Heart left ventricle (tissue), 16 donors: ENCODE measurements around the gene RPS6KA5. TPM values are rescaled to one million over a fixed set of nuclear protein-coding genes. Genes with fewer than 3 reads are reported as not detected.
"Not testable (repeated sequence)": the region's sequence is repeated elsewhere in the genome, so short reads cannot be mapped to it uniquely, and the experiment has no call there.

Experiments used
- ATAC-seq, 4 donors: fragments of 200-7000 bp; cut with Tn5 transposase; one replicate each; pipeline ENCODE4 v1.9.1; 2020 to 2022; ENCODE audit warnings: moderate library complexity in 4 of 4, mild to moderate bottlenecking in 3 of 4, moderate number of reproducible peaks in 1 of 4
- DNase-seq, 5 donors: peaks; one replicate each; pipeline ENCODE4 v3.0.0-alpha.2; 2020
- H3K27ac ChIP-seq, 12 donors: fragments of 200-600 bp; sonication (generic) in 4 of 12; one replicate each; pipeline versions ENCODE4 v1.5.0 to v1.8.0; 2016 to 2022; ENCODE audit warnings: mild to moderate bottlenecking in 2 of 12
- H3K27me3 ChIP-seq, 9 donors: fragments of 200-600 bp; sonication (generic) in 2 of 9; one replicate each; pipeline versions ENCODE4 v1.5.1 to v1.8.0; 2016 to 2022; ENCODE audit warnings: mild to moderate bottlenecking in 3 of 9
- H3K36me3 ChIP-seq, 9 donors: fragments of 200-600 bp; sonication (generic) in 2 of 9; one replicate each; pipeline versions ENCODE4 v1.5.0 to v1.8.0; 2018 to 2022; ENCODE audit warnings: mild to moderate bottlenecking in 2 of 9
- H3K4me1 ChIP-seq, 12 donors: fragments of 200-600 bp; sonication (generic) in 4 of 12; one replicate each; pipeline versions ENCODE4 v1.5.0 to v1.8.0; 2016 to 2022; ENCODE audit warnings: mild to moderate bottlenecking in 3 of 12
- H3K4me3 ChIP-seq, 12 donors: fragments of 200-600 bp; sonication (generic) in 4 of 12; one replicate each; pipeline versions ENCODE4 v1.5.0 to v1.8.0; 2017 to 2022; ENCODE audit warnings: mild to moderate bottlenecking in 9 of 12, moderate library complexity in 4 of 12
- H3K9me3 ChIP-seq, 12 donors: fragments of 200-600 bp; sonication (generic) in 4 of 12; one replicate each; pipeline versions ENCODE4 v1.5.0 to v1.8.0; 2016 to 2022; ENCODE audit warnings: mild to moderate bottlenecking in 1 of 12
- POLR2A ChIP-seq, 2 donors: fragments of 450-650 bp; IDR thresholded peaks; one replicate each; pipeline ENCODE4 v1.6.1; 2017; ENCODE audit warnings: antibody characterized with exemption in 2 of 2, mild to moderate bottlenecking in 2 of 2, moderate library complexity in 2 of 2
- WGBS, 4 donors: extraction: QIAGEN DNeasy Blood & Tissue Kit in 2 of 4; methylation state at CpG; one replicate each; pipeline versions ENCODE4 v1.1.5 to v1.1.7; 2013 to 2018; 5-methylcytosine and 5-hydroxymethylcytosine counted together
- intact Hi-C, 10 donors: fragments of 100-400 bp; cut with DNase I; formaldehyde crosslinking; loops; one replicate each; pipeline versions ENCODE4 v1.11.1 to v1.14.2; 2022
- polyA plus RNA-seq, 2 donors: library from polyadenylated mRNA; stranded (reverse); fragments of 200-250 nt; gene quantifications; one replicate each; pipeline ENCODE4 v1.2.3, GENCODE V29; 2013
- total RNA-seq, 9 donors: library from RNA; depleted of rRNA in 2 of 9; stranded (reverse); fragments of >200 nt in 2 of 9; fragmentation: NEBNext Ultra II Directional in 3 of 9; extraction: Animal tissue kit (Norgen Biotek cat#: 25700) in 3 of 9; gene quantifications; one replicate each; pipeline versions ENCODE4 v1.1.0 to v1.2.4, GENCODE V29; 2016 to 2023
- TF ChIP-seq, protein P1 (sequence below), 12 donors: fragments of 200-600 bp; sonication (generic) in 4 of 12; IDR thresholded peaks; one replicate each; pipeline versions ENCODE4 v1.5.0 to v1.8.0; 2018 to 2022; ENCODE audit warnings: antibody characterized with exemption in 12 of 12, mild to moderate bottlenecking in 5 of 12
- donor health status: ischemic (EF 13 %, LVEDD 7.1; RV severe dilation, severe dysfunction).
- donor health status: healthy with polysubstance abuse.
- donor health status: DM: no; HTN: yes; CAD: no.
- donor health status: DM: no; HTN: no; CAD: no.
- donor health status: ischemic (EF 25% LVEDD 6.9; RV normal size, moderate dysfunction).
- donor health status: ischemic (EF 25% LVEDD 5.7; RV mildly dilated, moderate dysfunction).
- donor health status: healthy.
- donor health status: DM: yes; HTN: yes; CAD: no.
- donor health status: ischemic (EF 35%, LVEDD 5.7; RV mildly dilated, moderate dysfunction).
- donor health status: nonischemic (EF 11% LVEDD 7.7; RV severe dilation, severe dysfunction).
- donor health status: DM: yes; HTN: yes; CAD: no.
- donor health status: PGD.
- donor health status: ischemic (EF 29% LVEDD 5.4; RV normal size, mild dysfunction).
- donor health status: nonischemic (EF 23%, LVEDD 6.1; RV moderate dilation, normal function).

RPS6KA5 gene
- total and polyA plus RNA-seq, 11 donors = 0.72 to 13.3 (median 8.5) TPM

DNA sequence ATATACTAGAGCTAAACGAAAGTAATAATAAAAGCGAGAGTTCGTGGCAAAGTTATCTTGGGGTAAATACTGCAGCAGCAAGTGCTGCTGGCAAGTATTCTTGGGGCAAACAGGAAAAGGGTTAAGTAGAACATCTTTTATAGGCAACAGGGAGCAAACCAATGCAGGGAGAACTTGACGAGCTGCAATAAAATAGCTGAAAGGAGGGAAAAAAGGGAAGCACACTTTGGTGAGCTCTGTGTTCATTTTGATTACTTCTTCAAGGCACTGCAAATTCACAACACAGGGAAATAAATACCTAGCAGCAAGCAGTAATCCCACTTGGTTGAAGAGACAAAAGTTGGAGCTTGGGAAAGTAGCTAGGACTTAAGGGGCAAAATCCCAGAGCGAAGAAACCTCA, 201.9 kb downstream of the RPS6KA5 start:
- Histone ChIP-seq H3K9me3 (no peaks in the 10 kb centered on the region), H3K27me3 (no peaks in the 10 kb centered on the region), H3K27ac (no peak overlapping the region), H3K36me3 (no peaks in the 10 kb centered on the region), H3K4me1 (no peaks in the 10 kb centered on the region), H3K4me3 (no peak overlapping the region)
- TF ChIP-seq, protein P1, sequence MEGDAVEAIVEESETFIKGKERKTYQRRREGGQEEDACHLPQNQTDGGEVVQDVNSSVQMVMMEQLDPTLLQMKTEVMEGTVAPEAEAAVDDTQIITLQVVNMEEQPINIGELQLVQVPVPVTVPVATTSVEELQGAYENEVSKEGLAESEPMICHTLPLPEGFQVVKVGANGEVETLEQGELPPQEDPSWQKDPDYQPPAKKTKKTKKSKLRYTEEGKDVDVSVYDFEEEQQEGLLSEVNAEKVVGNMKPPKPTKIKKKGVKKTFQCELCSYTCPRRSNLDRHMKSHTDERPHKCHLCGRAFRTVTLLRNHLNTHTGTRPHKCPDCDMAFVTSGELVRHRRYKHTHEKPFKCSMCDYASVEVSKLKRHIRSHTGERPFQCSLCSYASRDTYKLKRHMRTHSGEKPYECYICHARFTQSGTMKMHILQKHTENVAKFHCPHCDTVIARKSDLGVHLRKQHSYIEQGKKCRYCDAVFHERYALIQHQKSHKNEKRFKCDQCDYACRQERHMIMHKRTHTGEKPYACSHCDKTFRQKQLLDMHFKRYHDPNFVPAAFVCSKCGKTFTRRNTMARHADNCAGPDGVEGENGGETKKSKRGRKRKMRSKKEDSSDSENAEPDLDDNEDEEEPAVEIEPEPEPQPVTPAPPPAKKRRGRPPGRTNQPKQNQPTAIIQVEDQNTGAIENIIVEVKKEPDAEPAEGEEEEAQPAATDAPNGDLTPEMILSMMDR (IDR thresholded peaks at IDR 0.05) = no peak
- TF ChIP-seq POLR2A (IDR thresholded peaks at IDR 0.05) = no peak
- intact Hi-C loops = no loop called here
- WGBS, 4 donors = 88 to 90% (median 89%) methylated on average over 5 of the region's 5 CpGs
- DNase-seq = no peak
- ATAC-seq = no peak

DNA sequence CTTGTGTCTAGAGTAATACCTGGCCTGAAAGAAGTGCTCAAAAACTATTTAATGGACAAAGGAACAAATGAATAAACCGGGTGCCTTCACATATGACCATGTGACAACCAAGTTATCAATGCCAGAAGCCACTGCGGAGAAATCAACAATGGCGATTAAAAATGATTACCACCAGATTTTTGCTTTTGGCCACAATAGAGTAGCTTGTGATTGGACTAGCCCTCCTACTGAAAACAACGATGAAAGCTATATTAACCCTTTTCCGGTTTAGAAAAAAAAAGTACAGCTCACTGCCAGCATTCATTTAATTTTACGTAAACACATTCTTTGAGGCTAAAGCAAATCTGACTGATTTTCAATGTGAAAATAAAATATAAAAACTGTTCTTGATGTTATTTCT, 202.6 kb downstream of the RPS6KA5 start:
- Histone ChIP-seq H3K27me3 (no peaks in the 10 kb centered on the region), H3K9me3 (no peaks in the 10 kb centered on the region), H3K27ac (no peak overlapping the region), H3K36me3 (no peaks in the 10 kb centered on the region), H3K4me3 (no peak overlapping the region), H3K4me1 (no peaks in the 10 kb centered on the region)
- 84 to 88% (median 87%) methylated on average over 6 of the region's 6 CpGs for WGBS, 4 donors
- ATAC-seq = no peak
- intact Hi-C loops = no loop called here
- no peak for DNase-seq
- TF ChIP-seq POLR2A (IDR thresholded peaks at IDR 0.05) = no peak
- TF ChIP-seq, protein P1 (IDR thresholded peaks at IDR 0.05) = no peak

DNA sequence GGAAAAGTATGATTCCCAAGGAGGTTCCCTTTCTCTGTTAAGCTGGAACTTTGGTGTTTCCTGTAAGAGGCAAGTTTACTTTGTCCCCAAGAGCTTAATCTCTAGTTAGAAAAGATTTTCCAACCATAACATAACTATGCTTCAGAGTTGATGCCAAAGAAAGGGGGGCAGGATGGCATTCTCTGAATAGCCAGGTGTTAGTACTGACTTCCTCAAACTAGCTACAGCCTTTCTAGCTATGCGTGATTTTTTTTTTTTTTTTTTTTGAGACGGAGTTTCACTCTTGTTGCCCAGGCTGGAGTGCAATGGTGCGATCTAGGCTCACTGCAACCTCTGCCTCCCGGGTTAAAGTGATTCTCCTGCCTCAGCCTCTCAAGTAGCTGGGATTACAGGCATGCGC, 204.3 kb downstream of the RPS6KA5 start:
- H3K27ac ChIP-seq, H3K4me1 ChIP-seq, H3K9me3 ChIP-seq, H3K27me3 ChIP-seq, intact Hi-C loops, H3K36me3 ChIP-seq, H3K4me3 ChIP-seq, DNase-seq, ATAC-seq: not testable (repeated sequence)
- 85 to 93% (median 92%) methylated on average over 5 of the region's 5 CpGs for WGBS, 4 donors

DNA sequence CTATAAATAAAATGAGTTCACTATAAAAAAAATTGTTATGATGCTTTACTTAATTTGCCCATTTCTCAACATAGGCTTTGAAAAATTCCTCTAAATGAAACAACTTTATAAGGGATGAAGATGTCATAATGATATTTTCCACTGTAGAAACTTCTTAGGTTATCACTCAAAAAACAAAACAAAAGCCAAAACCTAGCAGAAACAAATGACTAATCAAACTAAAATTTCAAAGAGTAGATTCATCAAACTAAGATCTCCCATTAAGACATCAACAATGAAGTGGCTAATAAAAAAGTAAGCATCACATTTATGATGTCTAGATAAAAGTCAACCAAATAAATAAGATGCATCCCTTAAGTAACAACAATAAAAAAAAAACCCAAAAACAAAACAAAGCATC, 207.3 kb downstream of the RPS6KA5 start:
- Histone ChIP-seq H3K27me3 (no peaks in the 10 kb centered on the region), H3K36me3 (no peaks in the 10 kb centered on the region), H3K4me1 (peaks cover 0 to 25% (median 14%) of the 10 kb centered on the region in 12 donors), H3K9me3 (no peaks in the 10 kb centered on the region), H3K27ac (no peak overlapping the region), H3K4me3 (no peak overlapping the region)
- DNase-seq (no peak), ATAC-seq (no peak)
- intact Hi-C loops = no loop called here
- no peak for TF ChIP-seq POLR2A (IDR thresholded peaks at IDR 0.05)
- TF ChIP-seq, protein P1 (IDR thresholded peaks at IDR 0.05) = no peak

DNA sequence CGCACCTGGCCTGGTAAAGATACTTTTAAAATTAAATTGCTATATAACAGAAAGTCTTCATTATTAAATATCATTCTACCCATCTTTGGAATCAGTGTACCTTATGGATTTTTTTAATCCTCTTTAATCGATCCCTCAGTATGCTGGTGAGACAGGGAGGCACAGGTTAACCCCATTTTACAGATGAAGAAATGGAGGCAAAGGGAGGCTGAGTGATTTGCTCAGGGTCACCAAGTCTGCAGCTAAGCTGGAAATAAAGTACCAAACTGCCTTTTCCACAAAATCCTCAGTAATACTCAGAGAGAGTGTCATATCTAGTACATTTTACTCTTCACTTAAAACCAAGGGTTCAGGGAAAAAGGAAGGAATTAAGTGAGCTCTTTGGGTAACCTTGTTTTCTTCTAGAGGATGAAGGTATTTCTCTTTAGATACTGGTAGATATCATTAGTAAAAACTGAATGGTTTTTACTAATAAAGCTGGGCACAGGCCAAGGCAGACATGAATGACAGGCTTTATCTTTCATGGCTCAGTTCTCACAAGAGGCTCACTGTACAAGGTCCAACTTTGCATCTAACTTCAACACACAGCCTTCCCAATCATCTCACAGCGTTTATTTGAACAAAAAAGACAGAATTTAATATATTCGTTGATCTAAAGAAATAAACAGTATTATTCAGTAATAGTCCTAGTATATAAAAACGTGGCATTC, 209.0 kb downstream of the RPS6KA5 start:
- ATAC-seq = no peak
- DNase-seq = no peak
- Histone ChIP-seq H3K9me3 (no peaks in the 10 kb centered on the region), H3K27me3 (no peaks in the 10 kb centered on the region), H3K36me3 (no peaks in the 10 kb centered on the region), H3K27ac (peak overlapping the region in 4 of 12 donors; percentile 10 to 51 (median 27)), H3K4me3 (no peak overlapping the region), H3K4me1 (peaks cover 0 to 25% (median 14%) of the 10 kb centered on the region in 12 donors)
- TF ChIP-seq, protein P1 (IDR thresholded peaks at IDR 0.05) = no peak
- TF ChIP-seq POLR2A (IDR thresholded peaks at IDR 0.05) = no peak
- intact Hi-C loops = no loop called here
- WGBS, 4 donors = 75 to 84% (median 80%) methylated on average over 5 of the region's 5 CpGs
